ENCODE measurements around the gene DCBLD2.

GRCh38 chr3:98784042-98784441 is 117.5 kb downstream of the DCBLD2 start:
- TF ChIP-seq EZH2 (IDR thresholded peaks at IDR 0.05; ENCODE audit: insufficient read depth, poor library complexity, severe bottlenecking) (no peak), EZH2phosphoT487 (IDR thresholded peaks at IDR 0.05; ENCODE audit: insufficient read depth, low read depth) (no peak)

All from GM23248 (cell line).